ENCODE measurements around the gene TBL1X.

Gene TBL1X

DNA sequence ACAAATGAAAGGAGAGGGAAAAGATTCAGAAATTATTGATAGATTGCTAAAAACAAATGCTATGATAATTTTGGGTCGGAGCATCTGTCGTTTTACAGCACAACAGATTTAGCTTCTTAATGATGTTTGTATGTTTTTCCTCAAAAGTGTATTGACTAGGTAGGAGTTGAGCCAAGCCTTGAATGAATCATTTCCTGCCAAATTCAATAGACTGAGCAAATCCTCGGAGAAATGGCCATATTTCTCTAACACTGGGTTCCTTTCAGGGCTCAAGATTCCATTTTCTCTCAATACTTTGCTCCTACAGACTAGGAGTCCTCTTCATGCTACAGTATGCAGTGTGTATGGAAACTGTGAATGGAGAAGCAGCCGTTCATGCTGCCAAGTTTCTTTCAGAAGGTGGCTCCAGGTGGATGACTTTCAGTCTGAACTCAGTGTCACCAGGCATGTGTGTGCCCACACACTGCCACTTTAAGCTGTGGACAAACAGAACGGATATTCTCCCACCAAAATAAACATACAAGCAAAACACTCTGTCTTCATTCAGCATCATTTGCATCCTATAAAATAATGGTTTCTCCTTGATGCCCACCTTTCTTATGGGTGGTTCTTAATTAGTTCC is 146.0 kb downstream of the TBL1X start:
- DNase-seq (ENCODE audit: low read depth): no peak
- TF ChIP-seq, protein P1, sequence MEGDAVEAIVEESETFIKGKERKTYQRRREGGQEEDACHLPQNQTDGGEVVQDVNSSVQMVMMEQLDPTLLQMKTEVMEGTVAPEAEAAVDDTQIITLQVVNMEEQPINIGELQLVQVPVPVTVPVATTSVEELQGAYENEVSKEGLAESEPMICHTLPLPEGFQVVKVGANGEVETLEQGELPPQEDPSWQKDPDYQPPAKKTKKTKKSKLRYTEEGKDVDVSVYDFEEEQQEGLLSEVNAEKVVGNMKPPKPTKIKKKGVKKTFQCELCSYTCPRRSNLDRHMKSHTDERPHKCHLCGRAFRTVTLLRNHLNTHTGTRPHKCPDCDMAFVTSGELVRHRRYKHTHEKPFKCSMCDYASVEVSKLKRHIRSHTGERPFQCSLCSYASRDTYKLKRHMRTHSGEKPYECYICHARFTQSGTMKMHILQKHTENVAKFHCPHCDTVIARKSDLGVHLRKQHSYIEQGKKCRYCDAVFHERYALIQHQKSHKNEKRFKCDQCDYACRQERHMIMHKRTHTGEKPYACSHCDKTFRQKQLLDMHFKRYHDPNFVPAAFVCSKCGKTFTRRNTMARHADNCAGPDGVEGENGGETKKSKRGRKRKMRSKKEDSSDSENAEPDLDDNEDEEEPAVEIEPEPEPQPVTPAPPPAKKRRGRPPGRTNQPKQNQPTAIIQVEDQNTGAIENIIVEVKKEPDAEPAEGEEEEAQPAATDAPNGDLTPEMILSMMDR (IDR thresholded peaks at IDR 0.05; ENCODE audit: low read depth, low read length, missing control alignments): no peak
- no peak overlapping the region for H3K4me3 ChIP-seq (ENCODE audit: low read depth, low read length)

DNA sequence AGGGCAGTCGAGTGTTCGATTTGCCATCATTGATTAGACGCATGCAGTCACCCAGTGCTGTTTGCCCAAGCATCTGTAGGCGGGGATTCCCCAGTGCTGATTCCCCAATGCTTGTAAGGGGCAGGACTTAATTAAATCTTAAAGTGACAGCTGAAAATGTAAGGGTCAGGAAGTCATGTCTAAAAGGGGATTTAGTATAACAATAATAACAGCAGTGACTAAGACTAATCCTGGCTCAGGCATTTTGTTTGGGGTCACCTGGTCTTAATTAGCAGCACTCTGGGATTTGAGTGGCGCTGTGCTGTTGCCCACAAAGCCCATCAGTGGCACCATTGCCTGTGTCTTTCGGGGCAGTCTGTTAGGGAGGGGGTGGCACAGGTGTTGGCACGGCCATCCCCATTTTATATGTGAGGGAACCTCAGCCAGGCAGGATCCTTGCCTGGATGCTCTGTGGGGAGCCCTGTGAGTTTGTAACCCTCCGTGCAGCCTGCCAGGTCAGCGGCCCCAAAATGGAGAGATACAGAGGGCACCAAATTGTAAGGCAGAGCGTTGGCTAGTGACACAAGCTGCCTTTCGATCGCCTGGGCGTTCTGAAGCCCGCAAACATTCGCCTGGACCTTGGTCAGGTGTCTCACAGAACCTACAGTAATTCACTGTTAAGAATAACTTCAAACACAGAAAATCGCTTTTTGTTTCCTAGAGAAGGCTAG is 146.7 kb downstream of the TBL1X start:
- DNase-seq (ENCODE audit: low read depth): no peak
- H3K4me3 ChIP-seq (ENCODE audit: low read depth, low read length): no peak overlapping the region
- TF ChIP-seq, protein P1 (IDR thresholded peaks at IDR 0.05; ENCODE audit: low read depth, low read length, missing control alignments): no peak

DNA sequence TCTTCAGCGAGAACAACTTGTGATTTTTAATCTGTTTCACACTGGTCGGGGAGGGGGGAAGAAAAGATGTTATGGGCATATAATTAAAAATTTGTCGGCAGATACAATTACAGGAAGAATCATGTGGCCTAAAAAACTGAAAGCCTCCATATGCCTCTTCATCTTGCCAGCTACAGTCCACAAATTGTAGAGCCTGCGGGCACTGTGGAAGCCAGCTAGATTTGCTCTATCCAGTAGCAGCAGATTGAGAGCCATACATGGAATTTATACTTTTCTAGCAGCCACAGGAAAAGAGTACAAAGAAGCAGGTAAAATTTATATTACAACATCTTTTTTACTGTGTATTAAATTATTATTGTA is 147.3 kb downstream of the TBL1X start:
- no peak overlapping the region for H3K4me3 ChIP-seq (ENCODE audit: low read depth, low read length)
- TF ChIP-seq, protein P1 (IDR thresholded peaks at IDR 0.05; ENCODE audit: low read depth, low read length, missing control alignments): no peak
- no peak for DNase-seq (ENCODE audit: low read depth)

DNA sequence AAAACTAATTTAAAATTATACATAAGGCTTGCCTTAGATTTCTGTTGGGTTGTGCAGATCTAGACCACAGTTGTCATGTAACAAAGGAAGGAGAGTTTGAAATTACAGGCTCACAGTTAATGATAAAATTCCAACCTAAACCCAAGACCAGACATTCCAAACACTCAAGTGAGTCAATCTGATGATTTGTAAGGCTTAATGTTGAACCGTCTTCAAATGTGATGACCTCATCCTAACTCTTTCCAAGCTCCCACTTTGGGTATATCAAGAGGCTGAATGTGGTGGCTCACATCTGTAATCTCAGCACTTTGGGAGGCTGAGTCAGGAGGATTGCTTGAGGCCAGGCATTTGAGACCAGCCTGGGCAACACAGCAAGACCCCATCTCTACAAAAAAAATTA is 149.2 kb downstream of the TBL1X start:
- DNase-seq (ENCODE audit: low read depth): no peak
- H3K4me3 ChIP-seq (ENCODE audit: low read depth, low read length): no peak overlapping the region
- TF ChIP-seq, protein P1 (IDR thresholded peaks at IDR 0.05; ENCODE audit: low read depth, low read length, missing control alignments): no peak

DNA sequence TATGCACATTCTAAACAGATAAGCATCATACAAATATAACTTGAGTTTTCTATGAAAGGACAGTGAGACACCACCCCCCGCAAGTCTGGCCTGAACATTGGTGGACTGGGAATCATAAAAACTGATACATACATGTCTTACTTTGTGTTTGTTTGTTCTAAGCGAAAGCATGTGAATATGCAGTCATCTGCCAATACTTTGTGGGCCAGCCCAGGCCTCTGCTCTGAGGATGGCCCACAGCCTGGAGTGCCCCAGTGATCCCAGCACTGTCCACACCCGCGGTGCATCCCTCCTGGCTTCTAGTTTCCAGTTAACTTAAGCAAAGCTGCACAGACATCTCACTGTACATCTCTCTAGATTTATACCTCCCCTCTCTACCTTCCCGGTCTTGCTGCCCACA is 154.3 kb downstream of the TBL1X start:
- TF ChIP-seq, protein P1 (IDR thresholded peaks at IDR 0.05; ENCODE audit: low read depth, low read length, missing control alignments): no peak
- DNase-seq (ENCODE audit: low read depth): no peak
- H3K4me3 ChIP-seq (ENCODE audit: low read depth, low read length): no peak overlapping the region

DNA sequence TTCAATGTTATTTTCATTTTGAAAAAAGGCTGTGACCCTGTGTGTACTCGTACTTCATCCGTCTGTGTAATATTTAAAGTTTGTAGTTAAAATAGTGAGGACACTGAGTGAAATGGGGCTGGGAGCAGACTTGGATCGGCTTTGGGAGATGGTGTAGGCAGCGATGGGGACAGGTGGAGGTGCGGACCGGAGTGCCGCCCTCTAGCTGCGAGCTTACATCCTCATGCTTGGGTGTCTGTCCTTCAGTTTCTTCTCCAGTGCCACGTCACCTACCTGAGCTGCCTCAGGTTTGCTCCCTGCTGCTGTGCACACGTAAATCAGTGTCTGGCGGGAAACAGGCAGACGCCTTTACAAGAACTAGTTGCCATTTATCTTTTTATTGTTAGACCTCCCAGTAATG is 154.7 kb downstream of the TBL1X start:
- TF ChIP-seq, protein P1 (IDR thresholded peaks at IDR 0.05; ENCODE audit: low read depth, low read length, missing control alignments): no peak
- H3K4me3 ChIP-seq (ENCODE audit: low read depth, low read length): no peak overlapping the region
- no peak for DNase-seq (ENCODE audit: low read depth)

DNA sequence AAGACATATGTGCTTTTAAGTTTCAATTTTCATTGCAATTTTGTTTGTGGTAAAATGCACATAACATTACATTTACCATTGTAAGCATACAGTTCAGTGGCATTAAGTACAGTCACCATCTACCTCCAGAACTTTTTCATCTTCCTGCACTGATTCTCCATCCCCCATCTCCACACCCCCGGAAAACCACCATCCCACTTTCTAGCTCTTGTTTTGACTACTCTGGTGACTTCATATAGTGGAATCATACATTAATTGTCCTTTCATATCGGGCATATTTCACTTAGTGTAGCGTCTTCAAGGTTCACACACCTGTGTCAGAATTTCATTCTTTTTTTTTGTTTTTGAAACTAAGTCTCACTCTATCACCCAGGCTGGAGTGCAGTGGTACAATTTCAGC is 157.3 kb downstream of the TBL1X start:
- TF ChIP-seq, protein P1 (IDR thresholded peaks at IDR 0.05; ENCODE audit: low read depth, low read length, missing control alignments): no peak
- no peak for DNase-seq (ENCODE audit: low read depth)
- H3K4me3 ChIP-seq (ENCODE audit: low read depth, low read length): no peak overlapping the region

Measured in GM12864 (cell line).